Mesenchymal stem cell (in vitro differentiated cells and primary cell): ENCODE results near the gene FLT3.
"Not testable (repeated sequence)": the region's sequence is repeated elsewhere in the genome, so short reads cannot be mapped to it uniquely, and the experiment has no call there.

Source experiments
- DNase-seq: peaks from one replicate; pipeline ENCODE4 v3.0.0-alpha.2; 2013
- H2AFZ ChIP-seq: one replicate; pipeline ENCODE4 v1.6.1; 2013; ENCODE audit warnings: low read depth, mild to moderate bottlenecking, control low read depth, inconsistent platforms, low read length, moderate library complexity
- H2AK5ac ChIP-seq: 2 replicates; pipeline ENCODE4 v1.6.1; 2013; ENCODE audit warnings: low read length, moderate library complexity, mild to moderate bottlenecking, inconsistent platforms; ENCODE audit not compliant: severe bottlenecking
- H2BK120ac ChIP-seq: one replicate; pipeline ENCODE4 v1.6.1; 2013; ENCODE audit warnings: low read depth, mild to moderate bottlenecking, inconsistent platforms, low read length, moderate library complexity
- H2BK12ac ChIP-seq, 2 experiments: one replicate each; pipeline ENCODE4 v1.6.1; 2013; ENCODE audit warnings: inconsistent platforms in 2 of 2, low read length in 2 of 2, mild to moderate bottlenecking in 2 of 2, moderate library complexity in 2 of 2, control low read depth in 1 of 2
- H2BK15ac ChIP-seq: one replicate; pipeline ENCODE4 v1.6.1; 2013; ENCODE audit warnings: mild to moderate bottlenecking, low read depth, inconsistent platforms; ENCODE audit not compliant: poor library complexity, severe bottlenecking
- H2BK5ac ChIP-seq: 2 replicates; pipeline ENCODE4 v1.6.1; 2013; ENCODE audit warnings: low read depth, mild to moderate bottlenecking, low read length, control low read depth, inconsistent platforms; ENCODE audit not compliant: poor library complexity, severe bottlenecking
- H3K14ac ChIP-seq, 2 experiments: one replicate each; pipeline ENCODE4 v1.6.1; 2013; ENCODE audit warnings: inconsistent platforms in 2 of 2, low read length in 2 of 2, control low read depth in 1 of 2, mild to moderate bottlenecking in 1 of 2, moderate library complexity in 1 of 2
- H3K18ac ChIP-seq, 2 experiments: one replicate each; pipeline ENCODE4 v1.6.1; 2013; ENCODE audit warnings: inconsistent platforms in 2 of 2, low read length in 2 of 2, control low read depth in 1 of 2, low read depth in 1 of 2, mild to moderate bottlenecking in 1 of 2
- H3K23ac ChIP-seq, 2 experiments: one replicate each; pipeline ENCODE4 v1.6.1; 2013; ENCODE audit warnings: inconsistent platforms in 2 of 2, low read length in 2 of 2, mild to moderate bottlenecking in 2 of 2, moderate library complexity in 2 of 2, control low read depth in 1 of 2
- H3K27ac ChIP-seq: 2 replicates; pipeline ENCODE4 v1.5.1; 2013; ENCODE audit warnings: mild to moderate bottlenecking, moderate library complexity, low read length, control low read depth, inconsistent platforms; ENCODE audit not compliant: poor library complexity, severe bottlenecking
- H3K27me3 ChIP-seq, 2 experiments: 2 replicates each; pipeline versions ENCODE4 v1.6.1 to v1.7.0; 2013; ENCODE audit warnings: low read length in 2 of 2, mild to moderate bottlenecking in 2 of 2, moderate library complexity in 2 of 2, control low read depth in 1 of 2, inconsistent platforms in 1 of 2; ENCODE audit not compliant: control insufficient read depth in 1 of 2, insufficient read depth in 1 of 2
- H3K36me3 ChIP-seq, 2 experiments: 2 replicates each; pipeline versions ENCODE4 v1.6.1 to v1.7.0; 2013; ENCODE audit warnings: low read length in 2 of 2, control low read depth in 1 of 2, inconsistent platforms in 1 of 2, low read depth in 1 of 2, mild to moderate bottlenecking in 1 of 2; ENCODE audit not compliant: insufficient read depth in 2 of 2, control insufficient read depth in 1 of 2
- H3K4ac ChIP-seq, 2 experiments: one replicate each; pipeline ENCODE4 v1.6.1; 2013; ENCODE audit warnings: inconsistent platforms in 2 of 2, low read length in 2 of 2, mild to moderate bottlenecking in 2 of 2, moderate library complexity in 2 of 2, control low read depth in 1 of 2, low read depth in 1 of 2
- H3K4me1 ChIP-seq: 2 replicates; pipeline ENCODE4 v1.6.1; 2013; ENCODE audit warnings: low read depth, low read length, control low read depth; ENCODE audit not compliant: control insufficient read depth, insufficient read depth
- H3K4me2 ChIP-seq: 2 replicates; pipeline ENCODE4 v1.6.1; 2013; ENCODE audit warnings: low read length, mild to moderate bottlenecking, inconsistent platforms; ENCODE audit not compliant: poor library complexity, severe bottlenecking
- H3K4me3 ChIP-seq, 2 experiments: 2 replicates each; pipeline versions ENCODE4 v1.5.1 to v1.7.0; 2013; ENCODE audit warnings: low read length in 2 of 2, mild to moderate bottlenecking in 2 of 2, control low read depth in 1 of 2, low read depth in 1 of 2; ENCODE audit not compliant: insufficient read depth in 1 of 2
- H3K79me1 ChIP-seq: replicated peaks from 2 replicates; pipeline ENCODE4 v1.6.1; 2013; ENCODE audit warnings: mild to moderate bottlenecking, control low read depth, low read length, inconsistent platforms; ENCODE audit not compliant: poor library complexity, severe bottlenecking
- H3K9ac ChIP-seq: 2 replicates; pipeline ENCODE4 v1.7.0; 2013; ENCODE audit warnings: mild to moderate bottlenecking, low read length, moderate library complexity
- H3K9me3 ChIP-seq: 2 replicates; pipeline ENCODE4 v1.7.0; 2013; ENCODE audit warnings: mild to moderate bottlenecking, low read length; ENCODE audit not compliant: control insufficient read depth
- H4K8ac ChIP-seq: one replicate; pipeline ENCODE4 v1.6.1; 2013; ENCODE audit warnings: inconsistent platforms, mild to moderate bottlenecking, low read length, moderate library complexity
- H4K91ac ChIP-seq: one replicate; pipeline ENCODE4 v1.6.1; 2013; ENCODE audit warnings: mild to moderate bottlenecking, low read length, inconsistent platforms
- WGBS: methylation state at CpG from one replicate; pipeline ENCODE4 v1.1.7; 2013; ENCODE audit warnings: mixed read lengths; 5-methylcytosine and 5-hydroxymethylcytosine counted together

Gene FLT3

GRCh38 chr13:28093881-28094280 is 6.5 kb downstream of the FLT3 start:
- no peak overlapping the region for H2BK120ac ChIP-seq
- H3K9me3 ChIP-seq: peaks cover 10% of the 10 kb centered on the region
- H2AK5ac ChIP-seq: no peak overlapping the region
- no peak overlapping the region for H3K14ac ChIP-seq
- H4K8ac ChIP-seq: no peak overlapping the region
- H3K4me3 ChIP-seq: no peak overlapping the region
- no peak overlapping the region for H3K4ac ChIP-seq
- no peak overlapping the region for H2BK12ac ChIP-seq
- no peak overlapping the region for H3K9ac ChIP-seq
- DNase-seq: no peak
- H3K18ac ChIP-seq: no peak overlapping the region
- H2AFZ ChIP-seq: no peak overlapping the region
- peaks cover 20 to 47% of the 10 kb centered on the region in 2 experiments for H3K27me3 ChIP-seq
- H3K79me1 ChIP-seq: no peaks in the 10 kb centered on the region
- H2BK15ac ChIP-seq: no peak overlapping the region
- H3K4me2 ChIP-seq: no peak overlapping the region
- H3K27ac ChIP-seq: no peak overlapping the region
- no peaks in the 10 kb centered on the region for H3K36me3 ChIP-seq
- no peak overlapping the region for H3K23ac ChIP-seq
- 88% methylated on average over 2 of the region's 5 CpGs for WGBS
- no peaks in the 10 kb centered on the region for H3K4me1 ChIP-seq
- H4K91ac ChIP-seq: no peak overlapping the region
- H2BK5ac ChIP-seq: no peak overlapping the region

GRCh38 chr13:28092431-28092830 is 7.9 kb downstream of the FLT3 start:
- no peak overlapping the region for H2BK12ac ChIP-seq
- no peak overlapping the region for H2BK15ac ChIP-seq
- DNase-seq: no peak
- H3K27ac ChIP-seq: no peak overlapping the region
- no peak overlapping the region for H3K4me2 ChIP-seq
- 85% methylated on average over 2 of the region's 2 CpGs for WGBS
- no peak overlapping the region for H2AK5ac ChIP-seq
- H3K9me3 ChIP-seq: no peaks in the 10 kb centered on the region
- H4K91ac ChIP-seq: no peak overlapping the region
- H3K9ac ChIP-seq: no peak overlapping the region
- no peak overlapping the region for H3K18ac ChIP-seq
- H3K4ac ChIP-seq: no peak overlapping the region
- no peaks in the 10 kb centered on the region for H3K4me1 ChIP-seq
- H3K14ac ChIP-seq: no peak overlapping the region
- H3K23ac ChIP-seq: no peak overlapping the region
- H3K4me3 ChIP-seq: no peak overlapping the region
- peaks cover 14 to 37% of the 10 kb centered on the region in 2 experiments for H3K27me3 ChIP-seq
- H4K8ac ChIP-seq: no peak overlapping the region
- H2AFZ ChIP-seq: no peak overlapping the region
- no peak overlapping the region for H2BK120ac ChIP-seq
- no peaks in the 10 kb centered on the region for H3K36me3 ChIP-seq
- no peak overlapping the region for H2BK5ac ChIP-seq
- H3K79me1 ChIP-seq: no peaks in the 10 kb centered on the region

DNA sequence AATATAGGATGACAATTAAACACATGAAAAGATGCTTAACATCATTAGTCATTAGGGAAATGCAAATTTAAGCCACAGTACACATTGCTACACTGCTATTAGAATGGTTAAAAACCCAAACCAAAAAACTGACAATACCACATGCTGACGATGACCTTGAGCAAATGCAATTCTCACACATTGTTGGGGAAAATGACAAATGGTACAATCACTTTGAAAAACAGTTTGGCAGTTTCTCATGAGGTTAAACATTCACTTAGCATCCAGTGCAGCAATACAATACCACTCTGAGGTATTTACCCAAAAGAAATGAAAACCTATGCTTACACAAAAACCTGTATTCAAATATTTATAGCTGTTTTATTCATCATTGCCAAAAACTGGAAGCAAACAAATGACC is 11.3 kb downstream of the FLT3 start:
- WGBS: 84% methylated on average over 1 of the region's 1 CpG
- Histone ChIP-seq H3K4me1 (no peaks in the 10 kb centered on the region), H3K27me3 (peaks cover 6 to 17% of the 10 kb centered on the region in 2 experiments), H3K23ac (no peak overlapping the region), H3K18ac (no peak overlapping the region), H3K4ac (no peak overlapping the region), H4K8ac (no peak overlapping the region), H2BK15ac (no peak overlapping the region), H2BK12ac (no peak overlapping the region), H3K9me3 (no peaks in the 10 kb centered on the region), H3K79me1 (no peaks in the 10 kb centered on the region), H2AK5ac (no peak overlapping the region), H2BK5ac (no peak overlapping the region), H3K14ac (no peak overlapping the region), H3K9ac (no peak overlapping the region), H3K36me3 (no peaks in the 10 kb centered on the region), H3K27ac (no peak overlapping the region), H2BK120ac (no peak overlapping the region), H3K4me2 (no peak overlapping the region), H4K91ac (no peak overlapping the region), H2AFZ (no peak overlapping the region), H3K4me3 (no peak overlapping the region)
- DNase-seq: no peak

DNA sequence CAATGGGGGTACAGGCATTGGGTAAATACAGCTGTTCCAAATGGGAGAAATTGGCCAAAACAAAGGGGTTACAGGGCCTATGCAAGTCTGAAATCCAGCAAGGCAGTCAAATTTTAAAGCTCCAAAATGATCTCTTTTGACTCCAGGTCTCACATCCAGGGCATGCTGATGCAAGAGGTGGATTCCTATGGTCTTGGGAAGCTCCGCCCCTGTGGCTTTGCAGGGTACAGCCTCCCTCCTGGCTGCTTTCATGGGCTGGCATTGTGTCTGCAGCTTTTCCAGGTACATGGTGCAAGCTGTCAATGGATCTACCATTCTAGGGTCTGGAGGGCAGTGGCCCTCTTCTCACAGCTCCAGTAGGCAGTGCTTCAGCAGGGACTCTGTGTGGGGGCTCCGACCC is 22.6 kb downstream of the FLT3 start:
- H2BK120ac ChIP-seq, H4K8ac ChIP-seq, H2AFZ ChIP-seq, H3K14ac ChIP-seq, H3K4me3 ChIP-seq, H3K4ac ChIP-seq, H3K18ac ChIP-seq, H4K91ac ChIP-seq, DNase-seq, H3K9me3 ChIP-seq, H2AK5ac ChIP-seq, H2BK15ac ChIP-seq, H3K4me1 ChIP-seq, H3K27ac ChIP-seq, H3K4me2 ChIP-seq, H2BK5ac ChIP-seq, H2BK12ac ChIP-seq, H3K23ac ChIP-seq, H3K36me3 ChIP-seq, H3K79me1 ChIP-seq, H3K9ac ChIP-seq, H3K27me3 ChIP-seq: not testable (repeated sequence)
- WGBS: 87% methylated on average over 2 of the region's 2 CpGs
